Esophagus (tissue), 2 donors: ENCODE data around the gene MTMR4. TPM values are rescaled to one million over a fixed set of nuclear protein-coding genes. Genes with fewer than 3 reads are reported as not detected.
"Not testable (repeated sequence)": the region's sequence is repeated elsewhere in the genome, so short reads cannot be mapped to it uniquely, and the experiment has no call there.

Source experiments
- H3K27ac ChIP-seq, 2 donors: one replicate each; pipeline ENCODE4 v1.5.1; 2013; ENCODE audit warnings: low read depth in 2 of 2, mild to moderate bottlenecking in 2 of 2, inconsistent platforms in 1 of 2, low read length in 1 of 2, moderate library complexity in 1 of 2
- H3K27me3 ChIP-seq, 2 donors: one replicate each; pipeline ENCODE4 v1.6.1; 2013; ENCODE audit warnings: low read length in 2 of 2, control low read depth in 1 of 2, mild to moderate bottlenecking in 1 of 2; ENCODE audit not compliant: insufficient read depth in 2 of 2, control insufficient read depth in 1 of 2
- H3K36me3 ChIP-seq, 2 donors: one replicate each; pipeline ENCODE4 v1.6.1; 2013; ENCODE audit warnings: low read length in 1 of 2; ENCODE audit not compliant: control insufficient read depth in 2 of 2, insufficient read depth in 2 of 2
- H3K4me1 ChIP-seq, 2 donors: one replicate each; pipeline ENCODE4 v1.6.1; 2013; ENCODE audit warnings: low read length in 1 of 2; ENCODE audit not compliant: control insufficient read depth in 2 of 2, insufficient read depth in 2 of 2
- H3K4me3 ChIP-seq, 2 donors: one replicate each; pipeline ENCODE4 v1.5.1; 2013; ENCODE audit warnings: low read length in 2 of 2, mild to moderate bottlenecking in 2 of 2, low read depth in 1 of 2, moderate library complexity in 1 of 2
- H3K9me3 ChIP-seq, 2 donors: one replicate each; pipeline ENCODE4 v1.6.1; 2013; ENCODE audit warnings: mild to moderate bottlenecking in 2 of 2, low read depth in 1 of 2, low read length in 1 of 2, moderate library complexity in 1 of 2; ENCODE audit not compliant: control insufficient read depth in 2 of 2, insufficient read depth in 1 of 2
- WGBS, 2 donors: extraction: QIAGEN DNeasy Blood & Tissue Kit; methylation state at CpG; one replicate each; pipeline ENCODE4 v1.1.7; 2013; 5-methylcytosine and 5-hydroxymethylcytosine counted together
- polyA plus RNA-seq, 2 donors: library from polyadenylated mRNA; stranded (reverse); fragments of 200-250 nt; gene quantifications; one replicate each; pipeline ENCODE4 v1.2.3, GENCODE V29; 2013
- donor health status: healthy with polysubstance abuse.
- donor health status: Bipolar disorder and iron deficiency.

Gene MTMR4
- polyA plus RNA-seq, 2 donors: 9.1 to 15.3 TPM

DNA sequence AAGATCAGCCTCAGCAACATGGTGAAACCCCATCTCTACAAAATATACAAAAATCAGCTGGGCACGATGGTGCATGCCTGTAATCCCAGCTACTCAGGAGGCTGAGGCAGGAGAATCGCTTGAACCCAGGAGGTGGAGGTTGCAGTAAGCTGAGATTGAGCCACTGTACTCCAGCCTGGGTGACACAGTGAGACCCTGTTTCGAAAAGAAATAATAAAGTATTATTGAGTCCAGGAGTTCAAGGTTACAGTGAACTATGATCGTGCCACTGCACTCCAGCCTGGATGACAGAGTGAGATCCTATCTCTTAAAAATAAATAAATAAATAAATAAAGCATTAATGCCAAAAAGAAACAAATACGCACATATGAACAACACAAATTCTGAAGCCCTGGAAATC is 32.6 kb downstream of the MTMR4 start:
- H3K27me3 ChIP-seq, H3K9me3 ChIP-seq, H3K4me3 ChIP-seq, H3K4me1 ChIP-seq, H3K36me3 ChIP-seq, H3K27ac ChIP-seq: not testable (repeated sequence)
- 94% methylated on average over 5 of the region's 5 CpGs for WGBS, 2 donors

DNA sequence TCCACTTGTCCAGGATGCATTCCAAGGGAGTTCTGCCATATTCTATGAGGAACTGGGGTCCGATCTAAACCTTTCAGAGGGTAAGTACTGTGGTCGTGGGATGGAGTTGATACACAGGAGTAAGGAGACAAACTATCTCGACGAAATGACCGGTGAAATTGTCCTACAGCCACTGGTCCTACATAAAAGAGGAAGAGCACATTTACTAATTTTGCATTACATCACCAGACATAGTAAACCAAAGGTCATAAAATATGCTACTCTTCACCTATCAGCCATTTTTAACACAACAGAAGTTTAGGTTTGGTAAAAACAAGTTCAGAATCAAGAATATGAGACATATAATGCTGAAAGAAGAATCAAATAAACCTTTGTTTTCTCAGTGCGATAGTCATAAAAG is 34.3 kb downstream of the MTMR4 start:
- no peaks in the 10 kb centered on the region for H3K36me3 ChIP-seq
- H3K9me3 ChIP-seq: no peaks in the 10 kb centered on the region
- H3K4me1 ChIP-seq: no peaks in the 10 kb centered on the region
- no peak overlapping the region for H3K4me3 ChIP-seq
- 76 to 83% methylated on average over 6 of the region's 6 CpGs for WGBS, 2 donors
- H3K27me3 ChIP-seq: no peaks in the 10 kb centered on the region
- no peak overlapping the region for H3K27ac ChIP-seq

DNA sequence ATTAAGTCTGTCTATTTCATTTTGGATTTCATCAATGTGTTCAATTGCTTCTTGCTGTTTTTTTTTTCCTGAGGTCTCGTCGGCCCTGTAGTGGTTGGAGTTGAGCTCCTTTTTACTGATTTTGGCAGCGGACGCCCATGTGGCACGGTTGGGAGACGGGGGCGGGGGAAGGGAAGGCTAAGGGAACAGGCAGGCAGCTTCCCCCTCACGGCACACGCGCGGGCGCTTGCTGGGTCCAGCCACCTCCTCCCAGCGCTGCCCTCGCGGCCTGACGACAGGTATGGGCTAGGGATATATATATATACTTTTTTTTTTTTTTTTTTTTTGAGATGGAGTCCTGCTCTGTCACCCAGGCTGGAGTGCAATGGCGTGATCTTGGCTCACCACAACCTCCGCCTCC is 37.6 kb downstream of the MTMR4 start:
- Histone ChIP-seq H3K9me3 (no peaks in the 10 kb centered on the region), H3K4me3 (no peak overlapping the region), H3K27ac (no peak overlapping the region), H3K27me3 (no peaks in the 10 kb centered on the region), H3K36me3 (no peaks in the 10 kb centered on the region), H3K4me1 (no peaks in the 10 kb centered on the region)
- WGBS, 2 donors: 81 to 88% methylated on average over 17 to 18 of the region's 18 CpGs

DNA sequence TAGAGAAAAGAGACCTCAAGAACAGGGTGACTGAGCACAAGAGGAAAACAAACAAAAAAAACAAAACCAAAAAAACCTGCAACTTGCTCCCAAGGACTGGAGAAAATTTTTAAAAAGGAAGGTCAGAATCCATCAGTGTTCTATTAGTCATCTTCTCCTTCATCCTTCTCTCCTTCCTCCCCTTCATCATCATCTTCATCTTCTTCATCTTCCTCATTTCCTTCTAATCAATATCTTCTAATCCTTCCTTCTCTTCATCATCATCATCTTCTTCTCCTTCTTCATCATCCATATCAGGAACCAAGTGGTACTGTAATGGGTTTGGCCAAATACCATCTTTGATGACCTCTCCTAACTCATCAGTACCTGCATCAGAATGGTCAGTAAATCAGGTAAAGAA is 38.5 kb downstream of the MTMR4 start:
- no peak overlapping the region for H3K27ac ChIP-seq
- H3K27me3 ChIP-seq: no peaks in the 10 kb centered on the region
- no peak overlapping the region for H3K4me3 ChIP-seq
- no peaks in the 10 kb centered on the region for H3K36me3 ChIP-seq
- H3K4me1 ChIP-seq: no peaks in the 10 kb centered on the region
- no peaks in the 10 kb centered on the region for H3K9me3 ChIP-seq

DNA sequence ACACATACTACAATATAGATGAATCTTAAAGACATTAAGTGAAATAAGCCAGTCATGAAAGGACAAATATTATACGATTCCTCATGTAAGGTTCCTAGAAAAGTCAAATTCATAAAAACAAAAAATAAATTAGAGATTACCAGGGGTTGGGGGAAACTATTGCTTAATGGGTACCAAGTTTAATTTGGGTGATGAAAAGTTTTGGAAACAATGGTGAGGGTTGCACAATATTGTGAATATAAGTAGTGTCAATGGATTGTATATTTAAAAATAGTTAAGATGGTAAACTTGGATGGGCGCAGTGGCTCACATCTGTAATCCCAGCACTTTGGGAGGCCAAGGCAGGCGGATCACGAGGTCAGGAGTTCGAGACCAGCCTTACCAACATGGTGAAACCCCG is 44.1 kb downstream of the MTMR4 start:
- Histone ChIP-seq H3K27ac (no peak overlapping the region), H3K4me1 (no peaks in the 10 kb centered on the region), H3K36me3 (no peaks in the 10 kb centered on the region), H3K4me3 (no peak overlapping the region), H3K9me3 (no peaks in the 10 kb centered on the region), H3K27me3 (no peaks in the 10 kb centered on the region)
- 91 to 92% methylated on average over 6 of the region's 6 CpGs for WGBS, 2 donors

DNA sequence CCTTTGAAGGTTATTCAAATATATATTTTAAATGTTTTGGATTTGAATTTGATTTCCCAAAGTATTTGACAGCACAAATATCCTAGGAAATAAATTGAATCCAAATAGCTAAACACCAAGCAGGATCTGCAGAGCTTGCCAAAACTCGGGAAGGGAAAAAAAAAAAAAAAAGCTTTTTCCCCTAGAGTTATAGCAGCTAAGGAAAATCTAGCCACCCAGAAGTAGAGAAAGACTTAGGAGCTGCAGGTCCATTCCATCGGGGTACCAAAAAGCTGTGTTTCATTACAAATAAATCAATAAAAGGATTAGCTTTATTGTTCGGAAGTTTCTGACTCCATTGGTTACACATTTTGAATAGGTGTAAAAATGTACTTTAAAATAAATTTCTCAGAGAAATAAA is 45.5 kb downstream of the MTMR4 start:
- Histone ChIP-seq H3K9me3 (no peaks in the 10 kb centered on the region), H3K4me3 (no peak overlapping the region), H3K4me1 (no peaks in the 10 kb centered on the region), H3K36me3 (no peaks in the 10 kb centered on the region), H3K27ac (no peak overlapping the region), H3K27me3 (no peaks in the 10 kb centered on the region)
- WGBS, 2 donors: 66 to 67% methylated on average over 3 of the region's 3 CpGs

DNA sequence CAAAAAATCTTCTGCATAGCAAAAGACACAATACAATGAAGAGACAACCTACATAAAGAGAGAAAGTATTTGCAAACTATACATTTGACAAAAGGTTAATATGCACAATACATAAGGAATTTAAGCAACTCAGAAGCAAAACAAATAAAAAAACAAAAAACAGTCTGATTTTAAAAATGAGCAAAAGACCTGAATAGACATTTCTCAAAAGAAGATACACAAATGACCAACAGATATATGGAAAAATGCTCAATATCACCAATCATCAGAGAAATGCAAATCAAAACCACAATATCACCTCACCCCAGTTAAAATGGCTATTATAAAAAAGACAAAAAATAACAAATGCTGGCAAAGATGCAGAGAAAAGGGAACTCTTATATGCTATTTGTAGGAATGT is 58.9 kb downstream of the MTMR4 start:
- H3K27me3 ChIP-seq: no peaks in the 10 kb centered on the region
- no peak overlapping the region for H3K4me3 ChIP-seq
- no peak overlapping the region for H3K27ac ChIP-seq
- no peaks in the 10 kb centered on the region for H3K9me3 ChIP-seq
- no peaks in the 10 kb centered on the region for H3K4me1 ChIP-seq
- H3K36me3 ChIP-seq: no peaks in the 10 kb centered on the region

DNA sequence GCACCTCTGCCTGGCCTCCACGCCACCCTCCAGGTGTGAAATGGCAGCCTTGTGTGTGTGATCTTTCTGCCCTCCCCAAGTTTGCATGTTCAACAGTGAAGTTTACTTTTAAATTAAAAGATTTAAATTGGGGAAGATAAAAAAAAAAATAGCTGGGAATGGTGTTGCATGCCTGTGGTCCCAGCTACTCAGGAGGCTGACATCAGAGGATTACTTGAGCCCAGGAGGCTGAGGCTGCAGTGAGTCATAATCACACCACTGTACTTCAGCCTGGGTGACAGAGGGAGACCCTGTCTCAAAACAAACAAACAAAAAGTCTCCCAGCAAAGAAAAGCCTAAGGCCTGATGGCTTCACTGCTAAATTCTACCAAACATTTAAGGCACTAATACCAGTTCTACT is 61.7 kb downstream of the MTMR4 start:
- Histone ChIP-seq H3K27ac (no peak overlapping the region), H3K9me3 (no peaks in the 10 kb centered on the region), H3K4me3 (no peak overlapping the region), H3K4me1 (no peaks in the 10 kb centered on the region), H3K27me3 (no peaks in the 10 kb centered on the region), H3K36me3 (no peaks in the 10 kb centered on the region)
- 89 to 92% methylated on average over 1 of the region's 1 CpG for WGBS, 2 donors

DNA sequence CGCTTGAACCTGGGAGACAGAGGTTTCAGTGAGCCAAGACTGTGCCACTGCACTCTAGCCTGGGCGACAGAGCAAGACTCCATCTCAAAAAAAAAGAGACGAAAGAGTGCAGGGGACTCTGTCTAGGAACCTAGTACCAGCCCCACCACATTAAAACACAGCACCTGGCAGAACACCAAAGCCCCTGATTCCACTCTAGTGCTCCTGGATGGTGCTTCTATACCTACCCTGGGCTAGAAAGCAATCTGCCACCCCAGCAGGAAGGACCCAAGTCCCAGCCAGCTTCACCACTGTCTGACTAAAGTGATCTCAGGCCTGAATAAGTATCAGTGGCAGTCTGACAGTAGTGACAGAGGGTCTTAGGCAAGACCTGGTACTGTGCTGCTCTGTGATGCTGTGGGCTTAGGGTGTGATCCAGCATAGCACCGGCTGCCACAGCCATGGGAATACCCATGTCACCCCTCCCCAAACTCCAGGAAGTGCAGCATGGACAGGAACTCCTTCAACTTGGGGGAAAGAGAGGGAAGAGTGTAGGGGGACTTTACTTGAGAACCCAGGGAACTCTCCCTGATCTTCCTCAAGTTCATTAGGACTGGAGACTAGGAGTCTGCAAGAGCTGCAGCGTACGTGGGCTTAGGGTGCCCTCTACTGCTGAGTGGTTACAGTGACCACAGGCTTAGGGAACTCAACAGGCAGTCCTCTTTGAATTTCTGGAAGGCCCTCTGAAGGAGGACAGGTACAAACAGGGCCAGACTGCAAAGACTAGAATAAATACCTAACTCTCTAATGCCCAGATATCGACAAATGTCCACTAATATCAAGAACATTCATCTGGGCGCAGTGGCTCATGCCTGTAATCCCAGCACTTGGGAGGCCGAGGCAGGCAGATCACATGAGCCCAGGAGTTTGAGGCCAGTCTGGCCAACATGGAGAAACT is 67.1 kb downstream of the MTMR4 start:
- no peaks in the 10 kb centered on the region for H3K36me3 ChIP-seq
- 73 to 74% methylated on average over 9 of the region's 9 CpGs for WGBS, 2 donors

DNA sequence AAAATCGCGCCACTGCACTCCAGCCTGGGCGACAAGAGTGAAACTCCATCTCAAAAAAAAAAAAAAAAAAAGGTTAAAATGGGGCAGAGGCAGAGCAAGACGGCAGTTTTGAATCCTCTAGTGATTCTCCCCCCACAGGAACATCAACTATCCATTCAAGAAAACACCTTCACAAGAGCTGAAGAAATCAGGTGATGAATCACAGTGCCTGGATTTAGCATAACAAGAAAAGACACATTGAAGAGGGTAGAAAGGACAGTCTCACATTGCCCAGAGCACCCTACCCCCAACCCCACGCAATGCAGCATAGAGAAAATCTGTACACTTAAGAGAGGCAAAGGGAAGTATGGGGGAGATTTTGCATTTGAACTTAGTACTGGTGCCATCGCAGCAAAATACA is 68.4 kb downstream of the MTMR4 start:
- WGBS, 2 donors: 83 to 85% methylated on average over 6 of the region's 6 CpGs
- H3K36me3 ChIP-seq: no peaks in the 10 kb centered on the region
- H3K27ac ChIP-seq: no peak overlapping the region
- no peaks in the 10 kb centered on the region for H3K4me1 ChIP-seq
- no peak overlapping the region for H3K4me3 ChIP-seq
- H3K9me3 ChIP-seq: no peaks in the 10 kb centered on the region
- H3K27me3 ChIP-seq: no peaks in the 10 kb centered on the region

More for the DNA sequence above, 67.1 kb downstream of the MTMR4 start:
- no peaks in the 10 kb centered on the region for H3K4me1 ChIP-seq
- H3K27ac ChIP-seq: no peak overlapping the region
- H3K4me3 ChIP-seq: no peak overlapping the region
- H3K9me3 ChIP-seq: no peaks in the 10 kb centered on the region
- no peaks in the 10 kb centered on the region for H3K27me3 ChIP-seq
